ENCODE data around the gene CIB4.

GRCh38 chr2:26679867-26680266, 38.7 kb upstream of the CIB4 start:
- TF ChIP-seq EZH2phosphoT487 (IDR thresholded peaks at IDR 0.05; ENCODE audit: low read depth, severe bottlenecking, unreplicated experiment) = no peak
- no peak for TF ChIP-seq CTCF (IDR thresholded peaks at IDR 0.05; ENCODE audit: poor library complexity)

Measured in hepatocyte (in vitro differentiated cells).